Measurements from ENCODE around the gene IFIT1. TPM values are rescaled to one million over a fixed set of nuclear protein-coding genes. Genes with fewer than 3 reads are reported as not detected.

Gene IFIT1
- total and polyA plus RNA-seq, 9 of the 15 experiments (the other 6 are each of a cell fraction or from before 2014, with no cell fraction given) = 0.03 to 0.40 (median 0.18) TPM

DNA sequence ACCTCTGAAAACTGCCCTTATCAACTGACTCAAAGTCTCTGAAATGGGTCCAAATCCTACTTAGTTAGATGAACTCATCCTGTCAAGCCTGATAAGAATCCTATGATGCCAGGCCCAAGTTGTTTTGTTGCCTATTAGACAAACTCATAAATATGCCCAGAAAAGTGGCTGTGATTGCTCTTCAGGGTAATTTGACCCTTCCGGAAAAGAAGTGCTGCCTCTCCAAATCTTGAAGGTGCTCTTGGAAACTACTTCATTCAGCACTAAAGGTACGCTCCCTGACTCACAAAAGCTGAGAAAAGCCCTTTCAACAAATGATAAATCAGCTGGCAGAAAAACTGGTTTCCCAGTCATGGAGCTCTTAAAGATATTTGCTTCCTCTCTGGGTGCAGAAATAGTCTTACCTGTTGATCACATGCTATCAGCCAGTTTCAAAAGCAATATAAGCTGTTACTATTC, 28.6 kb downstream of the IFIT1 start:
- TF ChIP-seq NCOA1 (IDR thresholded peaks at IDR 0.05; ENCODE audit: low read depth) = no peak
- no peak for TF ChIP-seq ZNF184 (CRISPR knock-in tag; IDR thresholded peaks at IDR 0.05)
- no peak for TF ChIP-seq ZNF431 (CRISPR knock-in tag; IDR thresholded peaks at IDR 0.05)
- no peak for TF ChIP-seq FOXJ3 (CRISPR knock-in tag; IDR thresholded peaks at IDR 0.05)
- TF ChIP-seq HMG20B (CRISPR knock-in tag; IDR thresholded peaks at IDR 0.05) = no peak
- no peak for TF ChIP-seq NR2F6 (CRISPR knock-in tag; IDR thresholded peaks at IDR 0.05)
- TF ChIP-seq GATAD2B (IDR thresholded peaks at IDR 0.05; ENCODE audit: borderline replicate concordance) = no peak
- no peak for TF ChIP-seq PHF21A (IDR thresholded peaks at IDR 0.05; ENCODE audit: borderline replicate concordance, low read depth)
- no peak for TF ChIP-seq POLR2G (IDR thresholded peaks at IDR 0.05; ENCODE audit: low read depth, low read length)
- no peak for TF ChIP-seq THRAP3 (IDR thresholded peaks at IDR 0.05; ENCODE audit: borderline replicate concordance)
- TF ChIP-seq, protein P1, sequence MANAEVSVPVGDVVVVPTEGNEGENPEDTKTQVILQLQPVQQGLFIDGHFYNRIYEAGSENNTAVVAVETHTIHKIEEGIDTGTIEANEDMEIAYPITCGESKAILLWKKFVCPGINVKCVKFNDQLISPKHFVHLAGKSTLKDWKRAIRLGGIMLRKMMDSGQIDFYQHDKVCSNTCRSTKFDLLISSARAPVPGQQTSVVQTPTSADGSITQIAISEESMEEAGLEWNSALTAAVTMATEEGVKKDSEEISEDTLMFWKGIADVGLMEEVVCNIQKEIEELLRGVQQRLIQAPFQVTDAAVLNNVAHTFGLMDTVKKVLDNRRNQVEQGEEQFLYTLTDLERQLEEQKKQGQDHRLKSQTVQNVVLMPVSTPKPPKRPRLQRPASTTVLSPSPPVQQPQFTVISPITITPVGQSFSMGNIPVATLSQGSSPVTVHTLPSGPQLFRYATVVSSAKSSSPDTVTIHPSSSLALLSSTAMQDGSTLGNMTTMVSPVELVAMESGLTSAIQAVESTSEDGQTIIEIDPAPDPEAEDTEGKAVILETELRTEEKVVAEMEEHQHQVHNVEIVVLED (CRISPR knock-in tag; IDR thresholded peaks at IDR 0.05) = no peak
- intact Hi-C loops (cut with micrococcal nuclease) = no loop called here
- in situ Hi-C loops (cut with MboI) = no loop called here
- no peaks in the 10 kb centered on the region for H4K20me1 ChIP-seq (replicated peaks; ENCODE audit: control insufficient read depth, insufficient read depth, low read length)
- H3K4me1 ChIP-seq (replicated peaks in 1 of 2; ENCODE audit: control insufficient read depth in 2 of 2, insufficient read depth in 2 of 2, low read length in 2 of 2) = no peaks in the 10 kb centered on the region; a peak in 1 of 5 replicates
- H3K27ac ChIP-seq (ENCODE audit: extremely low read depth, low read depth, low read length) = no peak overlapping the region
- no peak overlapping the region for H3K4me2 ChIP-seq (ENCODE audit: insufficient read depth, low read length)
- BruUV-seq (replicated peaks) = no TSS peak
- CTCF ChIA-PET (ENCODE audit: low intra/inter-chr PET ratio) = no interaction called here
- H3K9me3 ChIP-seq (replicated peaks; ENCODE audit: control insufficient read depth, insufficient read depth, low read depth, low read length) = no peaks in the 10 kb centered on the region
- H3K36me3 ChIP-seq (ENCODE audit: control insufficient read depth, insufficient read depth, low read length) = no peaks in the 10 kb centered on the region
- H3K27me3 ChIP-seq (ENCODE audit: control insufficient read depth in 2 of 2, insufficient read depth in 2 of 2, low read length in 2 of 2) = peaks cover 0 to 3% of the 10 kb centered on the region in 2 experiments; a peak in 2 of 5 replicates
- no peak for DNase-seq (ENCODE audit: extremely low read depth in 1 of 4, low spot score in 3 of 4)
- H3K4me3 ChIP-seq = no peak overlapping the region
- no peak overlapping the region for H2AFZ ChIP-seq (ENCODE audit: low read depth, low read length)
- no peaks in the 10 kb centered on the region for H3K9me1 ChIP-seq (ENCODE audit: control insufficient read depth, insufficient read depth, low read length)
- POLR2A ChIA-PET = no interaction called here
- no peaks in the 10 kb centered on the region for H3K79me2 ChIP-seq (ENCODE audit: control insufficient read depth, insufficient read depth, low read length)
- no peak for FAIRE-seq
- 13% methylated on average over 1 of the region's 2 CpGs for WGBS (ENCODE audit: insufficient coverage, low coverage, missing lambda C conversion rate)
- ATAC-seq = no peak
- no peak overlapping the region for H3K9ac ChIP-seq (ENCODE audit: insufficient read depth in 1 of 2, low read depth in 2 of 2, low read length in 2 of 2)
